ENCODE measurements around the gene POTEG.
"Not testable (repeated sequence)": the region's sequence is repeated elsewhere in the genome, so short reads cannot be mapped to it uniquely, and the experiment has no call there.

DNA sequence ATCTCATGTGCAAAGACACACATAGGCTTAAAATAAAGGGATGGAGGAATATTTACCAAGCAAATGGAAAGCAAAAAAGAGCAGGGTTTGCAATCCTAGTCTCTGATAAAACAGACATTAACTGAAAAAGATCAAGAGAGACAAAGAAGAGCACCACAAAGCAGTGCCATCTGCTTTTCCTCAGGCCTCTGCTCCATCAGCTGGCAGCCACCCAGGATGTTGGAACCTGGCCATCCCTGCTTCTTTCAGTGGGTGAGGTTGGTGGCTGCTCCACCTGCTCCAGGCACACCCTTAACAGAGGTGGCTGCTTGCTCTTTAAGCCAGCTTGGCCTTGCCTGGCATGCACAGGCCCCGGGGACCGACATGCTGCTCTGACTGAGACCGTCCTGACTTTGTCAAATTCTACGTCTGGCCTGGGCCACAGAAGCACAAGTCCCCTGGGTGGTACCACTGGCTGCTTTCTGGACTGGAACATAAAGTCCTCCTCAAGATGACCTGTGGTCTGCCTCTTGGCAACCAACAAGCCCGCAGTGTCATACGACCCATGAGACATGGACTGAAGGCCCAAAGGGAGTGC is 51.0 kb downstream of the POTEG start:
- not testable (repeated sequence) for TF ChIP-seq EZH2phosphoT487 (IDR thresholded peaks at IDR 0.05; ENCODE audit: insufficient read depth, low read depth); EZH2 (IDR thresholded peaks at IDR 0.05; ENCODE audit: insufficient read depth, poor library complexity, severe bottlenecking)
